Activated T-cell treated with anti-CD3 and anti-CD28 coated beads for 1 hour (primary cell): ENCODE measurements around the gene ACCSL.

Source experiments
- DNase-seq: peaks from one replicate; pipeline ENCODE4 v3.0.0-alpha.2; 2020; ENCODE audit warnings: low read depth

ACCSL gene

DNA sequence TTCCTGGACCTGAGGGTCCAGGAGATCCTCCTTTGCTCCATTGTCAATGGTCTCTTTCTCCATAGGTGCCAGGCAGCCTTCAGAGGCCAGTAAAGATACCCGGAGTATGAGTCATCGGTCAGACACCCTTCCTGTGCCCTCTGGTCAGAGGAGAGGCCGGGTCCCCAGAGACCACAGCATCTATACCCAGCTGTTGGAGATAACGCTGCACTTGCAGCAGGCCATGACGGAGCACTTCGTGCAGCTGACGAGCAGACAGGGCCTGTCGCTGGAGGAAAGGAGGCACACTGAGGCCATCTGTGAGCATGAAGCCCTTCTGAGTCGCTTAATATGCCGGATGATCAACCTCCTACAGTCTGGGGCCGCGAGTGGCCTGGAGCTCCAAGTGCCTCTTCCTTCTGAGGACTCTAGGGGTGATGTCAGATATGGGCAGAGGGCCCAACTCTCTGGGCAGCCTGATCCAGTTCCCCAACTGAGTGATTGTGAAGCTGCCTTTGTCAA lies at the start of gene ACCSL:
Gene ACCSL (plus strand): TSS at position 51 of the 501 bp plus-strand sequence. CDS start 56 bp downstream, at position 107.
- no peak for DNase-seq

GRCh38 chr11:43998308-43998707 lies 49.5 kb upstream of the ACCSL start:
- no peak for DNase-seq

- no peak for DNase-seq
Observed at GRCh38 chr11:44000731-44001130, 47.0 kb upstream of the ACCSL start.

- DNase-seq = no peak
Observed at GRCh38 chr11:44002191-44003093, 45.3 kb upstream of the ACCSL start.

GRCh38 chr11:44003736-44004451 lies 43.9 kb upstream of the ACCSL start:
- no peak for DNase-seq

DNA sequence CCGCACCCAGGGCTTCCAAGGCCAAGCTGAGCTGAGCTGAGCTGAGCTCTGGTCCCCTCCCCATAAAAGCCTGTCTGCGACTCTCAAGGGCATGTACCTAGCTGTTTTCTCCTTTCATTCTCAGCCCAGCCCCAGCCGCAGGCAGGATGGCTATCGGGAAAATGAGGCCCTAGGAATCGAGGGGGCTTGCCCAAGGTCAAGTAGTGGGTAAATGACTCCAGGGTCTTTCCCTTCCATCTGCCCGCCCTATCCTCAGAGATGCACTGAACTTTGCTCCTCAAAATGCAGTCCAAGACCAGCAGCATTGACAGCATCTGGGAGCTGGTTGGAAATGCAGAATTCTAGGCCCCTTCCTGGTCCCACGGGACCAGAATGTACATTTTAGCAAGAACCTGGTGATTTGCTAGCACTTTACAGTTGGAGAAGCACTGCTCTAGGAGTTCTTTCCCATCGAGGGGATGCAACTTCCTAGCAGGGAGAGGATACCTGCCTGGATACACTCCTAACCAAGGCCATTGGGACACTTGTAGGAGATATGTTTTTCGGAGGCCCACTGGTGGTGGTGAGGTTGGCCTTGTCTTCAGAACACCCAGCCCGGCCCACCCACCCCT lies 43.2 kb upstream of the ACCSL start:
- DNase-seq = no peak

DNA sequence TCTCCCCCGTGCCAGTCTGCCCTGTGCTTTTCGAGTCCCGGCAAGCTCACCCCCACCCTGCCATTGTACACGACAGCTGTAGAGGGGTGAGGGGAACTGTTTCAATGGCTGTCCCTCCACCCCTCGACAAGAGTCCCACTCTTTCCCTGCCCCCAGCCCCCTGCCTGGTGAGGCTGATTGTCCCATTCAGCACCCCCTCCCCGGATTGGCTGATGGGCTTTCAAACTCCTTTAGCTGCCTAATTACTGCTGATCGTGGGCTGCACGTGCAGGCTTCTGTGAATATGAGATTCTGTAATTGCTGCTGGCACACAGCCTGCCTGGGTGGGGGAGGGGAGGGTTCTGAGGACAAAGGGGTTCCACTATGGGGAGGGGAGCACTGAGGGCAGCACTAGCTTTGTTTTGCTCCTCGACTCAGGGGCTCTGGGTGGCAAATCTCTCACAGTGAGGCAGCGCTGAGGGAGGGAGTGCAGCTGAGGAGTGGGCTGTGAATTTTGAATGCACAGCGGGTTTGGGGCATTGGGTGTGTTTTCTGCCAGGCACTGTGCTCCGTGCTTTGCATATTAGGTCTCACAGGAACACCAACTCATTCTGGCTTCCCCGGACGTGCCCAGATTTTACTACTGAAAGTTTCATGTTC lies 42.6 kb upstream of the ACCSL start:
- DNase-seq = no peak

DNA sequence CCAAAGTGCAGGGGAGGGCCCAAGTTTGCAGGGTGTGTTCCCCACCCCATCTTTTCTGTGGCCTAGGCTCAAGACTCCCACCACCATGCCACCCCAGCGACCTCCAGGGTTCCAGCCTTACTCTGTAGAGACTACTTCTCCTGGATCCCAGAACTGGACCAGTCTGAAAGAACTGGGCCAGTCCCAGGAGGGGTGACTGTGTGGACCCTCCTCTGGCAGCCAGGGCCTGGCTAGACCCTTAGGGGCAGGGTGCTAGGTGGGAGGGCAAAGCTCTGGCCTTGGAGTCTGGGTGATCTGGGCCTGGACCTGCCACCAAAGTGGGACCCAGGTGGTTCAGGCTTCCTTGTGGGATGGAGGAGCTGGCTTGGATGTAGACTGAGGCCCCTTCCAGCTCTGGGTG lies 41.8 kb upstream of the ACCSL start:
- DNase-seq = no peak

- DNase-seq = no peak
Observed at GRCh38 chr11:44006917-44007361, 40.8 kb upstream of the ACCSL start.

DNA sequence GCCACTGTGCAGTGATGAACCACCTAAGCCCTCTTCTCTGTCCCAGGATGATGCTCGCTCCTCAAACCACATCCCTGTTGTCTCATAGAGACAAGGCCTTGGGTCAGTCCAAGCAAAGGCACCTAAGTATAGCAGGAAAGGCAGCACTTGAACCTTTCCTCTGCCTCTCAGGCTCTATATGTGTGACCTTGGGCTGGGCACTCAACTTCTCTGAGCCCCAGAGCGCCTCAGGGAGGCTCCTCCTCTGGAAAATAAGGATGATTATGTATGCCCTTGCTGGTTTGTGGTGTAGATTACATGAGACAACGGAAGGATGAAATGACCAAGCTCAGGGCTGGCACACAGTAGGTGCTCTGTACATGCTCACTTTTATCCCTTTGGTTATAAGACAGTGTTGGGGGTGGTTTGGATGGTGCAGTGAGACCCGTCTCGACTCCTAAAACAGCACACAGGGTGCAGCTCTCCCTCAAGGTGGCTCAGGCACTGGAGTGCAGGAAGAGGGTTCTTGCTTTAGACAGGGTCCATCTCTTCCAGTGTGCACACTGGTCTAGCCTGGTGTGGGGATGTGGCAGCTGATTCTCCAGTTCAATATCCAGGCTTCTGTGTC lies 40.2 kb upstream of the ACCSL start:
- no peak for DNase-seq

DNA sequence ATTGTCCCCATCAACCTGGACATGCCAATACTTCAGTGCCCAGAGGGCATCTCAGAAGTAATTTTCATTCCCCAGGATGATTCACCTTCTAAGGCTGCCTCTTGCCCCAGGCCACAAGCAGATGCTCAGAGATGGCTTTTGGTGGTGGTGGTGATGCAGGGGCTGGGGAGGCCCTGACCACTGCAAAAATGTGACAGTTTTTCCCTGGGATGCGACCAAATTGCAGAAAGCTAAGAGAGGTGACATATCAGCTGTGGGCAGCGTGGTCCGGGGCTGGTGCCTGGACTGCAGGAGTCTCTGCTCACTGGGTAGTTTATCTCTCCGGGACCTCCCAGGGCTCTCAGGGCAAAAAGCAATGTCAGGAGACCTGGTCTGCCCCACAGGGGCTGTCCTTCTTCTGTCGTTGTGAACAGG lies 39.7 kb upstream of the ACCSL start:
- DNase-seq = no peak

GRCh38 chr11:44008698-44009097 lies 39.1 kb upstream of the ACCSL start:
- no peak for DNase-seq

GRCh38 chr11:44010789-44011251 lies 37.0 kb upstream of the ACCSL start:
- no peak for DNase-seq

GRCh38 chr11:44011797-44012196 lies 36.0 kb upstream of the ACCSL start:
- DNase-seq = no peak

DNA sequence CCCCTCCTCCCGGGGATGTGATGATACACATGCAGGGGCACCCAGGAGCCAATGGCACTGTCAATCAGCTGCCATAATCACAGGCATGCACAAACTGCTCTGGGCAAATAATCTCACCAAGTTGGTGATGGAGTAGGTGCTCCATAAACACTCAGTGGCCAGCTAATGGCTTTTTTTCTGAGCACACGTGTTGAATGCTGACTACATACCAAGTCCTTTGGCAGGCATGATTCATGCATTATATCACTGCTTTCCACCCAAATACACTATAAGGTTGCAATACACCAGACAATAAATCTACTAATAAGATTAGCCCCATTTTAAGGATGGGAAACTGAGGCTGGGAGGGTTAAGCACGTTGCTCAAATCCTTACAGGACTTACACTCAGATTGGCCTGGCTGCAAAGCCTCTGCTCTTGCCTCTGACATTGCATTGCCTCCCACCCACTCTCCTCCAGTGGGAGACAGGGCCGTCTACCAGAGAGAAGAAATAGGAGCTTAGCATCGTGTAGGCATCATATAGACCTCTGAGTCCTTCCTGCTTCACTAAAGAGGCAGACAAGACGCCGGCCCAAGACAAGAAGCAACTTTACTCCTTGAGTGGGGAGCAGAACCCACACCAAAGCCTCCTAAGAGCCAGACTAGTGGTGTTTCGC lies 32.7 kb upstream of the ACCSL start:
- DNase-seq = no peak

GRCh38 chr11:44015624-44016007 lies 32.2 kb upstream of the ACCSL start:
- DNase-seq = no peak

- no peak for DNase-seq
Observed at GRCh38 chr11:44016131-44016530, 31.6 kb upstream of the ACCSL start.

GRCh38 chr11:44016546-44017442 lies 31.0 kb upstream of the ACCSL start:
- DNase-seq = no peak

GRCh38 chr11:44017443-44018126 lies 30.2 kb upstream of the ACCSL start:
- DNase-seq = no peak
